ENCODE measurements around the gene TMEM186.

The TMEM186 gene

GRCh38 chr16:8826278-8826879, 28.9 kb upstream of the TMEM186 start:
- Histone ChIP-seq H3K4me1 (ENCODE audit: insufficient read depth, poor library complexity, severe bottlenecking) (peaks cover 12% of the 10 kb centered on the region), H3K27ac (ENCODE audit: poor library complexity, severe bottlenecking) (peak overlapping the region; percentile 20), H3K9me3 (ENCODE audit: severe bottlenecking) (no peaks in the 10 kb centered on the region), H3K27me3 (ENCODE audit: insufficient read depth, poor library complexity, severe bottlenecking) (no peaks in the 10 kb centered on the region), H3K36me3 (ENCODE audit: low read depth) (peaks cover 75% of the 10 kb centered on the region), H3K4me3 (ENCODE audit: severe bottlenecking) (no peak overlapping the region)
- no peak for TF ChIP-seq CTCF (IDR thresholded peaks at IDR 0.05; ENCODE audit: poor library complexity, severe bottlenecking)
- ATAC-seq (ENCODE audit: low read depth) (no peak), DNase-seq (ENCODE audit: low spot score) (no peak)

GRCh38 chr16:8822403-8822802, 25.0 kb upstream of the TMEM186 start:
- H3K36me3 ChIP-seq (ENCODE audit: low read depth) = peaks cover 79% of the 10 kb centered on the region
- H3K9me3 ChIP-seq (ENCODE audit: severe bottlenecking) = no peaks in the 10 kb centered on the region
- DNase-seq (ENCODE audit: low spot score) = no peak
- no peaks in the 10 kb centered on the region for H3K4me1 ChIP-seq (ENCODE audit: insufficient read depth, poor library complexity, severe bottlenecking)
- no peak overlapping the region for H3K27ac ChIP-seq (ENCODE audit: poor library complexity, severe bottlenecking)
- no peak overlapping the region for H3K4me3 ChIP-seq (ENCODE audit: severe bottlenecking)
- no peak for TF ChIP-seq CTCF (IDR thresholded peaks at IDR 0.05; ENCODE audit: poor library complexity, severe bottlenecking)
- no peaks in the 10 kb centered on the region for H3K27me3 ChIP-seq (ENCODE audit: insufficient read depth, poor library complexity, severe bottlenecking)
- ATAC-seq (ENCODE audit: low read depth) = no peak

- DNase-seq (ENCODE audit: low spot score) = no peak
- Histone ChIP-seq H3K27me3 (ENCODE audit: insufficient read depth, poor library complexity, severe bottlenecking) (no peaks in the 10 kb centered on the region), H3K36me3 (ENCODE audit: low read depth) (peaks cover 88% of the 10 kb centered on the region), H3K9me3 (ENCODE audit: severe bottlenecking) (no peaks in the 10 kb centered on the region), H3K27ac (ENCODE audit: poor library complexity, severe bottlenecking) (no peak overlapping the region), H3K4me1 (ENCODE audit: insufficient read depth, poor library complexity, severe bottlenecking) (no peaks in the 10 kb centered on the region), H3K4me3 (ENCODE audit: severe bottlenecking) (no peak overlapping the region)
- ATAC-seq (ENCODE audit: low read depth) = no peak
- TF ChIP-seq CTCF (IDR thresholded peaks at IDR 0.05; ENCODE audit: poor library complexity, severe bottlenecking) = no peak
Measured at GRCh38 chr16:8819411-8820034, 22.1 kb upstream of the TMEM186 start.

GRCh38 chr16:8818504-8819270, 21.2 kb upstream of the TMEM186 start:
- H3K9me3 ChIP-seq (ENCODE audit: severe bottlenecking) = no peaks in the 10 kb centered on the region
- H3K27ac ChIP-seq (ENCODE audit: poor library complexity, severe bottlenecking) = no peak overlapping the region
- no peaks in the 10 kb centered on the region for H3K4me1 ChIP-seq (ENCODE audit: insufficient read depth, poor library complexity, severe bottlenecking)
- ATAC-seq (ENCODE audit: low read depth) = no peak
- no peak overlapping the region for H3K4me3 ChIP-seq (ENCODE audit: severe bottlenecking)
- no peak for DNase-seq (ENCODE audit: low spot score)
- H3K27me3 ChIP-seq (ENCODE audit: insufficient read depth, poor library complexity, severe bottlenecking) = no peaks in the 10 kb centered on the region
- no peak for TF ChIP-seq CTCF (IDR thresholded peaks at IDR 0.05; ENCODE audit: poor library complexity, severe bottlenecking)
- H3K36me3 ChIP-seq (ENCODE audit: low read depth) = peaks cover 90% of the 10 kb centered on the region
